Measurements from ENCODE around the gene SMARCB1.

SMARCB1 gene

DNA sequence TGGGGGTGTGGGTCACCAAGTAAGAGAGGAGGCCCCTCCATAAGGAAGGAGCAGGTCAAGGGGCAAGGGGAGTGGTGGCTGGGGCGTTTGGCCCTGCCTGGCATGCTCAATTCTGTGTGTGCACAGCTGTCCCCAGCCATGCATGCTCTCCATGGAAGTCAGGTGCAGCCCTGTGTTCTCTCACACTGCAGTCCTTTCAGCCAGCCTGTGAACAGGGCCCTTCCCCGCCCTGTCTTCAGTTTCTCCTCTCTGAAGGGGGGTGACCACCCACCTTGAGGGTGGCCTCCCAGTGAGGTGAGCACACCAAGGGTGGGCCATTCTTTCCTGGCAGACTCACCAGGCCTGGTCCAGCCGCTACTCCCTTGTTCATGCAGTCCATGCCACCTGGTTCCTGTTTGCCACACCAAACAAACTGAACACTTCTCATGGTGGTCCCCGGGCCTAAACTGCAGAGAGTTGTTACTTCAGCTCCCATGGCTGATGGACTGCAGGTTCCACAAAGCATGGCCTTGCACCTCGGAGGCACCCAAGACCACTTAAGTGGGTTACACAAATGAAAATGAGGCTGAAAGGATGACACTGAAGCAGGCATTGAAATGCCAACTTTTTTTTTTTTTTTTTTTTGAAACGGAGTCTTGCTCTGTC lies 17.3 kb upstream of the SMARCB1 start:
- TF ChIP-seq, protein P1, sequence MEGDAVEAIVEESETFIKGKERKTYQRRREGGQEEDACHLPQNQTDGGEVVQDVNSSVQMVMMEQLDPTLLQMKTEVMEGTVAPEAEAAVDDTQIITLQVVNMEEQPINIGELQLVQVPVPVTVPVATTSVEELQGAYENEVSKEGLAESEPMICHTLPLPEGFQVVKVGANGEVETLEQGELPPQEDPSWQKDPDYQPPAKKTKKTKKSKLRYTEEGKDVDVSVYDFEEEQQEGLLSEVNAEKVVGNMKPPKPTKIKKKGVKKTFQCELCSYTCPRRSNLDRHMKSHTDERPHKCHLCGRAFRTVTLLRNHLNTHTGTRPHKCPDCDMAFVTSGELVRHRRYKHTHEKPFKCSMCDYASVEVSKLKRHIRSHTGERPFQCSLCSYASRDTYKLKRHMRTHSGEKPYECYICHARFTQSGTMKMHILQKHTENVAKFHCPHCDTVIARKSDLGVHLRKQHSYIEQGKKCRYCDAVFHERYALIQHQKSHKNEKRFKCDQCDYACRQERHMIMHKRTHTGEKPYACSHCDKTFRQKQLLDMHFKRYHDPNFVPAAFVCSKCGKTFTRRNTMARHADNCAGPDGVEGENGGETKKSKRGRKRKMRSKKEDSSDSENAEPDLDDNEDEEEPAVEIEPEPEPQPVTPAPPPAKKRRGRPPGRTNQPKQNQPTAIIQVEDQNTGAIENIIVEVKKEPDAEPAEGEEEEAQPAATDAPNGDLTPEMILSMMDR (IDR thresholded peaks at IDR 0.05; ENCODE audit: low read depth, low read length): no peak
- no peak overlapping the region for H3K4me3 ChIP-seq (ENCODE audit: low read depth, low read length)

DNA sequence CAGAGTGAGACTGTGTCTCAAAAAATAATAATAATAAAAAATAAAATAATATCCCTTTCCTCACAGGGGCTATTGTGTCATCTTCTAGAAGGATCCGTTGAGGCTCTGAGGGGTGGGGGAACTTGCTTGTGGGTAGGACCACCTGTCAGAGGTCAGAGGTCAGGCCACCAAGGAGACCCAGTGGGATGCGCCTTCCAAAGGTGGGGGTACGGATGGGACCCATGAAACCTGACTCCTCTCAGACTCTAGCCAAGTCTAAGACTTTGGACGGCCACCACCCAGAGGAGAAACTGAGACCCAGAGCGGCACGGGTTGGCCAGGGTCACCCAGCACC lies 14.5 kb upstream of the SMARCB1 start:
- peak overlapping the region; percentile 48 for H3K4me3 ChIP-seq (ENCODE audit: low read depth, low read length)
- TF ChIP-seq, protein P1 (IDR thresholded peaks at IDR 0.05; ENCODE audit: low read depth, low read length): no peak

DNA sequence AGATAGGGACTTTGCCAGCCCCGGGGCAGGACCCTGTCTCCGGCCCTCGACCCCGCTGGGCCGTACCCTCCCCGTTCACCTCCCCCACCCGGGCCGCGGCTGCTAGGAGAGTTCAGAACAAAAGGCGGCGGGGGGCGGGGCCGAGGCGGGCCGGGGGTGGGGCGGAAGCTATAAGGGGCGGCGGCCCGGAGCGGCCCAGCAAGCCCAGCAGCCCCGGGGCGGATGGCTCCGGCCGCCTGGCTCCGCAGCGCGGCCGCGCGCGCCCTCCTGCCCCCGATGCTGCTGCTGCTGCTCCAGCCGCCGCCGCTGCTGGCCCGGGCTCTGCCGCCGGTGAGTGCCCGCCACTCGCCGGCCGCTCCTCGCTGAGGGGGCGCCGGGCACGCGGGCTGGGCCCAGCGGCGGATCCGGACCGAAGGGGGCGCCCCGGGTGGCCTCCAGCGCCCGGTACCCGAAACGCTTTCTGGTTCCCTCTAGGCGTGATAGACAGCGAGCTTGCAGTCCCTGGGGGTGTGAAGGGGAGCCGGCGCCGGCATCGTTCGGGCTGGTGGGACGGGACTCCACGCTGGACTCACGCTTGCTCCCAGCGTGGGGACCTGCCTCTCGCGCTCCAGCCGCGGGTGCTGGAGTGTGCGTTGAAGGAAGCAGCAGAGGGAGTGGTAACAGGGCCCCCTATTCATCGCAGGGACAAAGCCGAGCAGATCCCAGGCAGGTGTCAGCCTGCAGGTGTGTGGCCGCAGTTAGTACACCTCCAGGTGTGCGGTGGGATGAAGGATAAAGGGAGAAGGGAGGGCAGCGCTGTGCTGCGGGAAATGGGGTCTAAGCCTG lies 13.9 kb upstream of the SMARCB1 start, which contains the start of gene MMP11:
Gene MMP11 (plus strand): TSS at position 201 of the 825 bp plus-strand sequence. CDS start 22 bp downstream, at position 223.
- TF ChIP-seq, protein P1 (IDR thresholded peaks at IDR 0.05; ENCODE audit: low read depth, low read length): no peak
- H3K4me3 ChIP-seq (ENCODE audit: low read depth, low read length): peak within 1 kb of the TSS; percentile 53

DNA sequence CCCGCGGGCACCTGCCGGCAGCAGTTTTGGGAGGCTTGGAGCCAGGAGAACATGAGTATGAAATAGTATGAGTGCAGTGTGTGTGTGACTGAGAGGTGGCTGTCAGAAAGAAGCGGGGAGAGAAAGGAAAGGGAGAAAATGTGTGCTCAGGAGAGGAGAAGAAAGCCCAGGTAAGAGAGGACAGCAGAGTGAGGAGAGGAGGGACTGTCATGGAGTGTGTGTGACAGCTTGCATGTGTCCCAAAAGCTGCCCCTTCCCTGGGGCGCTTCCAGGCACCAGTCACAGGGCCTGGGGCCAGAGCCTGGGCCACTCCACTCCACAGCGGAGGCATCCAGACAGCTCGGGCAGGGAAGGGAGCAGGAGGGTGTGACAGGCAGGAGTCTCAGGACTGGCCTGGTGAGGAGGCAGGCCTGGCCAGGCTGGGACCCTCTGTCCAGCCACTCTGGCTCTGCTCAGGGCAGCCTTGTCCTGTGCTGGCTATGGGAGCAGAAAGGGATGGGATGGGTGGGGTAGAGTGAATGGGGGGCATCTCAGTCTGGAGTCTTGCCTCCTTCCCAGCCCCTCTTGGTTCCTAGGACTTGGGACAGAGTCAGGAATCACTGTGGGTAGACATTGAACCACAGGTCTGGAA lies 13.2 kb upstream of the SMARCB1 start:
- TF ChIP-seq, protein P1 (IDR thresholded peaks at IDR 0.05; ENCODE audit: low read depth, low read length): no peak
- H3K4me3 ChIP-seq (ENCODE audit: low read depth, low read length): peak overlapping the region; percentile 53

DNA sequence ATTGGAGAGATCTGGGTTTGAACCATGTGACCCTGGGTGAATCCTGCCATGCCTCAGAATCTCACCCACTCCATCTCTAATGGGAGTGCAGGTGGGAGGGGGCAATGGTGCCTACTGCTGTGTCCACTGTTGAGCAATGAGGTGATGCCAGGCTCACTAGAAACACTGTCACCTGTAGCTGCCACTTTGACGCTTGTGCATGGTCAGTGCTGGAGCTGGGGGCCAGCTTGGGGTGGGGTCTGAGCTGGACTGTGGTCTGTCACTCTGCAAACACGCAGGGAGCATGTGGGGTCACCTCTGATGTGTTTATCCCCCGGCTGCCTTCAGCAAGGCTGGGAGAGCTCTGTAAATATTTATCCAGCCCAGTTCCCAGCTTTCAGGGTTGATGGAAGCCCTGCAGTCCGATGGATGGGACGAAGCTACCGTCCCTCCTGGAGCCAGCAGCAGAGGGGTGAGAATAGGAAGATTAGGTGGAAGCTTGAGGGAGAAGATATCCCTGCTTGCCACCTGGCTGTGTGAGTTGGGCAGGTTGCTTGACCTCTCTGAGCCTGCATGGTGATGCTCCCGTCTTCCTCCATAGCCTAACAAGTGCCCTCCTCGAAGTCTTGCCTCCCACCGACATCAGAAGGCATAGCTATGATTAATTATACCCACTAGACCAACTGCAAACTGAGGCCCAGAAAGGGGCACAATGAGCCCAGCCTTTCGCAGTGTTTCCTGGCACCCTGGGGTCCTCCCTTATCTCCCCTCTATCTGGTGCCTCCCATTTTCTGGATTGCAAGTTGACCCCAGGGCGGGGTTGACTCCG lies 12.4 kb upstream of the SMARCB1 start:
- TF ChIP-seq, protein P1 (IDR thresholded peaks at IDR 0.05; ENCODE audit: low read depth, low read length): no peak
- H3K4me3 ChIP-seq (ENCODE audit: low read depth, low read length): no peak overlapping the region

DNA sequence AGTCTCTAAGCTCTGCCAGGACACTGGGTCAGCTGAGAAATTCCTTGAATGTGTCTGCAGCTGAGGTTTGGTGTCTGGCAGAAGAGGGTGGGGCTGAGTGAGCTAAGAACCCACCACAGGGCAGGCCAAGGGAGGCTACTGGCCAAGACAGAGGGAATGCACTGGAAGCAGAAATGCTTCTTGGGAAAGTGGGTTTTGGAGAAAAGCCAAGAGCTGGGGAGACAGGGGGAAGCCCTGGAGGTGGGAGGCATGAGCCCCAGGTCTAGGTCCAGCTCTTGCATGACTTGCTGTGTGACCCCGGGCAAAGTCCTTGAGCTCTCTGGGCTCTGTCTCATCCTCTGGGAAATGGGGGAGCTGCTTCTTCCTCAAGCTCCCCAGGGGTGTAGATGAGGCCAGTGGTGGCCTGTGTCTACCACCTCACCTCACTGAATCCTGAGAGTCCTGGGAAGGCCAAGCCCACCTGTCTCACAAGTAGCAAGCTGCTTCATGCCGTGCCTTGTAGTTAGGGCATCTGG lies 11.8 kb upstream of the SMARCB1 start:
- H3K4me3 ChIP-seq (ENCODE audit: low read depth, low read length): no peak overlapping the region
- TF ChIP-seq, protein P1 (IDR thresholded peaks at IDR 0.05; ENCODE audit: low read depth, low read length): no peak

Measured in WI38 (cell line).